ENCODE data around the gene PRR13.
"Not testable (repeated sequence)": the region's sequence is repeated elsewhere in the genome, so short reads cannot be mapped to it uniquely, and the experiment has no call there.

The PRR13 gene

DNA sequence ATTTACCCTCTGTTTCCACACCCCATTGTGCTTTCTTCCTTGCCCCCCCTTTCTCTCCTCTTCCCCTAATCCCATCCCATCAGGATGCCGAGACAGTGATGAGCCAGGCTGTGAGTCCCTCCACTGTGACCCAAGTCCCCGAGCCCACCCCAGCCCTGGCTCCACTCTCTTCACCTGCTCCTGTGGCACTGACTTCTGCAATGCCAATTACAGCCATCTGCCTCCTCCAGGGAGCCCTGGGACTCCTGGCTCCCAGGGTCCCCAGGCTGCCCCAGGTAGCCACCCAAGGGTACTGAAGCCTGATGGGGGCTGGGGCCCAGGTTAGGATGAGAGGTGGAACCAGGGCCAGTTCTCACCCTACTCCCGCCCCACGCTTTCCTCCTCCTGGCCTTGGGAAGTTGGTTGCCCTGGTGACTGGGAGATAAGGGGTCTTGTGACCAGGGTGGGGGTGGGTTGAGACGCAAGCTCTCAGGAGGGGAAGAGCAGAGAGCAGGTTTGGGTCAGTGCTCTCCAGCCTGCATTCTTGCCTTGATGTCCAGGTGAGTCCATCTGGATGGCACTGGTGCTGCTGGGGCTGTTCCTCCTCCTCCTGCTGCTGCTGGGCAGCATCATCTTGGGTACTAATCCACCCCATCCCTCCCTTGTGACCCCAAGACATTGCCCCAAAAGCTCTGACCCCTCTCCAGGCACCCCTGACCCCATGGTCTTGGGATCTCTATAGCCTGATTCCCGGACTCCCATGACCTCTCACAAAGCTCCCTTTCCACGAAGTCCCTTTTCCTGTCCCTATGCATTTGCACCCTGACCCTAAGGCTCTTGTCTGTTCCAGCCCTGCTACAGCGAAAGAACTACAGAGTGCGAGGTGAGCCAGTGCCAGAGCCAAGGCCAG is 16.7 kb upstream of the PRR13 start:
- CTCF ChIA-PET, result interaction anchor here (1.1 to 7.5 kb wide), 4 partner anchors 43 to 103 kb away, joined by 3 to 162 read pairs (median 6); no protein-coding TSS in a partner anchor
- H3K36me3 Mint-ChIP-seq, result no peaks in the 10 kb centered on the region
- DNase-seq, result no peak
- H3K4me3 Mint-ChIP-seq, result no peak overlapping the region
- no peaks in the 10 kb centered on the region for H3K9me3 Mint-ChIP-seq
- H3K27ac Mint-ChIP-seq, result no peak overlapping the region
- H3K27me3 Mint-ChIP-seq, result peaks cover 11% of the 10 kb centered on the region
- H3K4me1 Mint-ChIP-seq, result peaks cover 9% of the 10 kb centered on the region

DNA sequence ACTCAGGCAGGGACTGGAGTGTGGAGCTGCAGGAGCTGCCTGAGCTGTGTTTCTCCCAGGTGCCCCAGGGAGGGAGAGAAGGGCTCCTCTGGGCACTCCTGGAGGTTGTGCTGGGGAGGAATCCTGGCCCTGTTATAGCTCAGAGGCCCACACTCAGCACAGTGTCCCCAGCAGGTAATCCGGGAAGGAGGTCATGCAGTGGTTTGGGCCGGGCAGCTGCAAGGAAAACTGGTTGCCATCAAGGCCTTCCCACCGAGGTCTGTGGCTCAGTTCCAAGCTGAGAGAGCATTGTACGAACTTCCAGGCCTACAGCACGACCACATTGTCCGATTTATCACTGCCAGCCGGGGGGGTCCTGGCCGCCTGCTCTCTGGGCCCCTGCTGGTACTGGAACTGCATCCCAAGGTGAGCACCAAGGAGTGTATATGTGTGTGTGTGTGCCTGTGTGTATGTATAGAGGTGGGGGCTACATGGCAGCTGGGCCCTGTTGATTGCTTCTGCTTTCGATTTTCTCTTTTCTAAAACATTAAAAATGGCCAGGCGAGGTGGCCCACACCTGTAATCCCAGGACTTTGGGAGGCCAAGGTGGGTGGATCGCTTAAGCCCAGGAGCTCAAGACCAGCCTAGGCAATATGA is 15.9 kb upstream of the PRR13 start:
- Mint-ChIP-seq H3K4me1 (peaks cover 8% of the 10 kb centered on the region), H3K27me3 (peaks cover 11% of the 10 kb centered on the region), H3K4me3 (no peak overlapping the region), H3K9me3 (no peaks in the 10 kb centered on the region), H3K36me3 (no peaks in the 10 kb centered on the region), H3K27ac (no peak overlapping the region)
- DNase-seq, result no peak
- CTCF ChIA-PET, result interaction anchor here (1.1 to 7.5 kb wide), 4 partner anchors 53 to 103 kb away, joined by 3 to 162 read pairs (median 4); no protein-coding TSS in a partner anchor

DNA sequence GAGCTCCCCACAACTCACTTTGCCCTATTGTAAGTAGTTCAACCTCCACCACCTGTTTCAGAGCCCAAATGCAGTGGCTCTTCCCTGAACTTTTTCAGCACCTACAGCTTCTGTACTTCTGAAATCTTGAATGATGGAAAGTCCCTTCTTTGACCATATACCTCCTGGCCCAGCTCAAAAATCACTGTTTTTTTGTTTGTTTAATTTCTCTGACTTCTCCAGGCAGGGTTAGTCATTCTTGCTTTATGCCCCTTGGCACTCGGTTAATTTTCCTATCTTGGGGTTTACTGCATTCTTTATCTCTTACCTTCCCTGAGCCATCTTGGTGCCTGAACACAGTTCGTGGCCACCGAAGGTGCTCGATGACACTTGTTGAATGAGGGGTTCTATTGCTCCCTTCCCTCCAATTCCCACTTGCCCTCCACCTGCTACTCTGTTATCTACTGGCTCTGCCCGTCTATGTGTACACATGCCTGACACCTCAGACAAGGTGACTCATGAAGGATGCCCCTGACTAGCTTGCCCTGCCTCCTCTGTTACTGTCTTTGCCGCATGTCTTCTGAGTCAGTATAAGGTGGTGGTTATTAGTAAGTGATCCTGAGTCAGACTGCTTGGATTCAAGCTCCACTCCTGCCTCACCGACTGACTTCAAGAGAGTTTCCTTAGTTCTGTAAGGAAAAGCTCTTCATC is 13.5 kb upstream of the PRR13 start:
- no peak overlapping the region for H3K27ac Mint-ChIP-seq
- H3K36me3 Mint-ChIP-seq, result no peaks in the 10 kb centered on the region
- no peaks in the 10 kb centered on the region for H3K9me3 Mint-ChIP-seq
- H3K27me3 Mint-ChIP-seq, result peaks cover 23% of the 10 kb centered on the region
- H3K4me1 Mint-ChIP-seq, result no peaks in the 10 kb centered on the region
- CTCF ChIA-PET, result interaction anchor here (0.6 to 1.6 kb wide), 6 partner anchors 12 to 106 kb away, joined by 3 to 10 read pairs (median 4); no protein-coding TSS in a partner anchor
- no peak for DNase-seq
- H3K4me3 Mint-ChIP-seq, result no peak overlapping the region

DNA sequence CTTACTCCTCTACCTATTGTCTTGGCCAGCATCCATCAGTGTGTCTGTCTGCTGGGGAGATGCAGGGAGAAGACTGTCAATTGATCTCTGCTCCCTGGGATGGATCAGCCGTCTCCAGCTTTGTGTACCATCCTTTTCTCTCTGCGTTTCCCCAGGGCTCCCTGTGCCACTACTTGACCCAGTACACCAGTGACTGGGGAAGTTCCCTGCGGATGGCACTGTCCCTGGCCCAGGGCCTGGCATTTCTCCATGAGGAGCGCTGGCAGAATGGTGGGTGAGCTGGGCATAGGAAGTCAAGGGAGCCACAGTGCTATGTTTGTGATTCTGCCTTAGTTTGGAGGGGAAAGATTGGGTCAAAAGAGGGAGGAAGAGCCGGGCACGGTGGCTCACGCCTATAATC is 12.8 kb upstream of the PRR13 start:
- H3K4me1 Mint-ChIP-seq, result no peaks in the 10 kb centered on the region
- no peak overlapping the region for H3K27ac Mint-ChIP-seq
- DNase-seq, result no peak
- no peak overlapping the region for H3K4me3 Mint-ChIP-seq
- H3K9me3 Mint-ChIP-seq, result no peaks in the 10 kb centered on the region
- H3K27me3 Mint-ChIP-seq, result peaks cover 25% of the 10 kb centered on the region
- CTCF ChIA-PET, result interaction anchor here (1.6 kb wide), 1 partner anchor 76 kb away, joined by 10 read pairs; no protein-coding TSS in a partner anchor
- H3K36me3 Mint-ChIP-seq, result no peaks in the 10 kb centered on the region

DNA sequence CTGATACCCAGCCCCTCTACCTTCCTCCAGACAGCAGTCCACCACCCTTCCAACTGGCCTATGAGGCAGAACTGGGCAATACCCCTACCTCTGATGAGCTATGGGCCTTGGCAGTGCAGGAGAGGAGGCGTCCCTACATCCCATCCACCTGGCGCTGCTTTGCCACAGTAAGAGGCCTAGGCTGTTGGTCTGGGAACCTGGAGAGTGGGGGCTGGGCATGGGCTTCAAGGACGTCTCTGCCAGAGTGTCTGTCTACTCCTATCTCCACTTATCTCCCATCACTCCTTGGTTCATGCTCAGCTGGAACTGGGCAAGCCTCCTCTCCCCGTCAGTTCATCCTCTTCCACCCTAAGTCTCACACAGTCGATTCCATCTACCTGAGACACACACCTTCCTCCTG is 11.4 kb upstream of the PRR13 start:
- Mint-ChIP-seq H3K27me3 (peaks cover 16% of the 10 kb centered on the region), H3K27ac (no peak overlapping the region), H3K4me1 (no peaks in the 10 kb centered on the region), H3K9me3 (no peaks in the 10 kb centered on the region), H3K36me3 (no peaks in the 10 kb centered on the region), H3K4me3 (no peak overlapping the region)
- CTCF ChIA-PET, result interaction anchor here (1.5 to 1.9 kb wide), 4 partner anchors 9 to 107 kb away, joined by 3 to 7 read pairs (median 4); no protein-coding TSS in a partner anchor
- DNase-seq, result no peak

DNA sequence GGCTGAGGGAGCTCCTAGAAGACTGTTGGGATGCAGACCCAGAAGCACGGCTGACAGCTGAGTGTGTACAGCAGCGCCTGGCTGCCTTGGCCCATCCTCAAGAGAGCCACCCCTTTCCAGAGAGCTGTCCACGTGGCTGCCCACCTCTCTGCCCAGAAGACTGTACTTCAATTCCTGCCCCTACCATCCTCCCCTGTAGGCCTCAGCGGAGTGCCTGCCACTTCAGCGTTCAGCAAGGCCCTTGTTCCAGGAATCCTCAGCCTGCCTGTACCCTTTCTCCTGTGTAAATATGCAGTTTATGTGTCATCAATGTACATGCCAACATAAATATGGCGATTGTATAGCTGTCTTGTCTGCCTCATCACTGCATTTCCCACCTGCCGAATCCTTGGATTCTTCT is 10.3 kb upstream of the PRR13 start:
- H3K4me1 Mint-ChIP-seq, result no peaks in the 10 kb centered on the region
- H3K27me3 Mint-ChIP-seq, result peaks cover 14% of the 10 kb centered on the region
- H3K4me3 Mint-ChIP-seq, result no peak overlapping the region
- CTCF ChIA-PET, result interaction anchor here (1.5 to 1.9 kb wide), 3 partner anchors 10 to 108 kb away, joined by 3 to 7 read pairs (median 3); no protein-coding TSS in a partner anchor
- no peak for DNase-seq
- H3K9me3 Mint-ChIP-seq, result no peaks in the 10 kb centered on the region
- no peaks in the 10 kb centered on the region for H3K36me3 Mint-ChIP-seq
- no peak overlapping the region for H3K27ac Mint-ChIP-seq

DNA sequence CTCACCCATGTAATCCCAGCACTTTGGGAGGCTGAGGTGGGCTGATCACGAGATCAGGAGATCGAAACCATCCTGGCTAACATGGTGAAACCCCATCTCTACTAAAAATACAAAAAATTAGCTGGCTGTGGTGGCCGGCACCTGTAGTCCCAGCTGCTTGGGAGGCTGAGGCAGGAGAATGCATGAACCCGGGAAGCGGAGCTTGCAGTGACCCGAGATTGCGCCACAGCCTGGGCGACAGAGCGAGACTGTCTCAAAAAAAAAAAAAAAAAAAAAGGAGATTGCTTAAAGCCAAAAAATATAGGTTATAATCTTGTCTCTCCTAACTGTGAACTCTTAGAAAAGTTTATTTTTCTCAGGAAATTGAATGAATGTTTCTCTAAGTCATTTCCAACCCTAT is 6.2 kb upstream of the PRR13 start:
- H3K36me3 Mint-ChIP-seq, CTCF ChIA-PET, H3K27ac Mint-ChIP-seq, H3K4me3 Mint-ChIP-seq, H3K9me3 Mint-ChIP-seq, H3K4me1 Mint-ChIP-seq, DNase-seq: not testable (repeated sequence)
- peaks cover 18% of the 10 kb centered on the region for H3K27me3 Mint-ChIP-seq

DNA sequence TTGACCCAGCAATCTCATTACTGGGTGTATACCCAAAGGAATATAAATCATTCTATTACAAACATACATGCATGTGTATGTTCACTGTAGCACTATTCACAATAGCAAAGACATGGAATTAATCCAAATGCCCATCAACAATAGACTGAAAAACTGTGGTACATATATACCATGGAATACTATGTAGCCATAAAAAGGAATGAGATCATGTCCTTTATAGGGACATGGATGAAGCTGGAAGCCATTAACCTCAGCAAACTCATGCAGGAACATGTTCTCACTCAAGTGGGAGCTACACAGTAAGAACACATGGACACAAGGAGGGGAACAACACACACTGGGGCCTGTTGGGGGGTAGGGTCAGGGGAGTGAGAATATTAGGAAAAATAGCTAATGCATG is 2.0 kb upstream of the PRR13 start:
- H3K27me3 Mint-ChIP-seq, H3K27ac Mint-ChIP-seq, DNase-seq, H3K4me3 Mint-ChIP-seq, H3K9me3 Mint-ChIP-seq: not testable (repeated sequence)
- peaks cover 17% of the 10 kb centered on the region for H3K36me3 Mint-ChIP-seq
- peaks cover 25% of the 10 kb centered on the region for H3K4me1 Mint-ChIP-seq
- CTCF ChIA-PET, result interaction anchor here (0.9 to 1.4 kb wide), 3 partner anchors 12 to 92 kb away, joined by 3 to 4 read pairs (median 4); no protein-coding TSS in a partner anchor

DNA sequence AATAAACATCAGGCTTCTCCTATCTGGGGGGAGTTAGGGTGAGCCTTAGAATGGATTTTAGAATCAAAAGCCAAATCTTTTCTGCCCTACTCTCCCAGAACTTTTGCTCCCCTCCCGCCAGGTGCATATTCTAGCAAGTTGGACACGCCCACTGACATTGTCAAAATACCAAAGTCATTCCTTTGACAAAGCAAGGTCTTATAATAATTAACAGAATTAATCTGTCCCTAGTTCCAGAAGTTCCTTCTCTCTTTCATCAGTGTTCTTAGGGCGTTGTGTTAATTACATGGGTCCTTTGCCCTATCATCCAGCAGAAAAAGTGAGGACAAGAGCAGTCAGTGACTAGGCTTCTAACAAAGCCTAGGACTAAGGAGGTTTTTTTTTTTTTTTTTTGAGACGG is 2.4 kb downstream of the PRR13 start:
- Mint-ChIP-seq H3K27me3 (no peaks in the 10 kb centered on the region), H3K4me1 (peaks cover 44% of the 10 kb centered on the region), H3K9me3 (no peaks in the 10 kb centered on the region), H3K36me3 (peaks cover 43% of the 10 kb centered on the region), H3K4me3 (peak overlapping the region; percentile 49), H3K27ac (no peak overlapping the region)
- no peak for DNase-seq
- CTCF ChIA-PET, result no interaction called here

DNA sequence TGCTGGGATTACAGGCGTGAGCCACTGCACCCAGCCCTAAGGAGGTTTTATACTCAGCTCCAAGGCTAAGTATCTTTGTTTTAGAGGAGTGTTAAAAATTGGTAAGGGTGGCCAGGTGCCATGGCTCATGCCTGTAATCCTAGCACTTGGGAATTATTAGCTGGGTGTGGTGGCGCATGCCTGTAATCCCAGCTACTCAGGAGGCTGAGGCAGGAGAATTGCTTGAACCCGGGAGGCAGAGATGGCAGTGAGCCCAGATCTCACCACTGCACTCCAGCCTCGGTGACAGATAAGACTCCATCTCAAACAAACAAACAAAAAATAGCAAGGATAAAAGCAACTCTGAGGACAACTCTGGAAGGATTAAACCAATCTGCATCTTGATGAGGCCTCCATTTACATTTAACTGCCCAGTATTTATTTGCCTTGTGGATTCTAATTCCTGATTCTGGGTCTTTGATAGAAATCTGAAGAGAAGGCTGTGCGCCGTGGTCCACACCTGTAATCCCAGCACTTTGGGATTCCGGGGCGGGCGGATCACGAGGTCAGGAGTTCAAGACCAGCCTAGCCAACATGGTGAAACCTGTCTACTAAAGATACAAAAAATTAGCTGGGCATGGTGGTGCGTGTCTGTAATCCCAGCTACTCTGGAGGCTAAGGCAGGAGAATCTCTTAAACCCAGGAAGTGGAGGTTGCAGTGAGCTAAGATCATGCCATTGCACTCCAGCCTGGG is 3.2 kb downstream of the PRR13 start:
- not testable (repeated sequence) for DNase-seq, H3K27ac Mint-ChIP-seq, H3K9me3 Mint-ChIP-seq, H3K4me3 Mint-ChIP-seq, H3K27me3 Mint-ChIP-seq
- CTCF ChIA-PET, result interaction anchor here (0.6 kb wide), 1 partner anchor 92 kb away, joined by 3 read pairs; no protein-coding TSS in a partner anchor
- peaks cover 43% of the 10 kb centered on the region for H3K36me3 Mint-ChIP-seq
- H3K4me1 Mint-ChIP-seq, result peaks cover 42% of the 10 kb centered on the region

DNA sequence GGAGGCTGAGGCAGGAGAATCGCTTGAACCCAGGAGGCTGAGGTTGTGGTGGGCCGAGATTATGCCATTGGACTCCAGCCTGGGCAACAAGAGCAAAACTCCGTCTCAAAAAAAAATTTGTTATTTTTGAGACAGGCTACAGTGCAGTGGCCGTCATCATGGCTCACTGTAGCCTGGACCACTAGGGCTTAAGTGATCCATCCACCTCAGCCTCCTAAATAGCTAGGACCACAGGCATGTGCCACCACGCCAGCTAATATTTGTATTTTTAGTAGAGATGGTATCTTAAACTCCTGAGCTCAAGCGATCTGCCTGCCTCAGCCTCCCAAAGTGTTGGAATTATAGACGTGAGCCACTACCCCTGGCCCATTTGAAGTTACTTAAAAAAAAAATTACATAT is 9.4 kb downstream of the PRR13 start:
- no peak for DNase-seq
- Mint-ChIP-seq H3K9me3 (no peaks in the 10 kb centered on the region), H3K4me1 (peaks cover 46% of the 10 kb centered on the region), H3K36me3 (peaks cover 49% of the 10 kb centered on the region), H3K27ac (no peak overlapping the region), H3K27me3 (no peaks in the 10 kb centered on the region), H3K4me3 (no peak overlapping the region)
- CTCF ChIA-PET, result no interaction called here

DNA sequence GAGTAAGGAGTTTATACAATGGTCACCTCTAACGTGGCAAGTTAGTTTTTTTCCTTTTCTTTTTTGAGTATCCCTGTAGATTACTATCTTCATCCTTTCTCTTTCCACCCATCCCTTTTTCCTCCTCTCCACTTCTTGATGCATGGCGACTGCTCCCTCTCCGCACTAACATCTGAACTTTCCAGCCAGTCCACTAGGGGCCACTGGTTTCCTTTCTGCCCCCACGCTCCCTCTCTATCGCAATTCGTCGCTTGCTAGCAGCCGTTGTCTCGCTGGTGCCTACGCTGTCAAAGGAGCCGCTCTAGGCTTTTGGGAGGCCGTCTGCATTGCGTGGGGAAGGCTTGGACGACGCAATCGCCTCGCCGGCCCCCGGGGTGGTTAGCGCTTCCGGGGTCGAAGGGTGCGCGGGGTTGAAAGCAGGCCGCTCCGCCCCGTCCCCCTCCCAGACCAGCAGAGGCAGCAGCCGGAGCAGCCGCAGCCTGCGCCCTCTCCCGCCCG is 10.2 kb downstream of the PRR13 start, which contains the start of gene PCBP2:
PCBP2 (plus strand) TSS at position 442 of the 498 bp plus-strand sequence. CDS start 2,699 bp downstream, outside the sequence.
- peak within 1 kb of the TSS; percentile 99 for H3K27ac Mint-ChIP-seq
- peaks cover 41% of the 10 kb centered on the region for H3K4me1 Mint-ChIP-seq
- H3K36me3 Mint-ChIP-seq, result peaks cover 47% of the 10 kb centered on the region
- peak within 1 kb of the TSS; percentile 99 for H3K4me3 Mint-ChIP-seq
- H3K9me3 Mint-ChIP-seq, result no peaks in the 10 kb centered on the region
- DNase-seq, result peak; percentile 99
- H3K27me3 Mint-ChIP-seq, result no peaks in the 10 kb centered on the region
- CTCF ChIA-PET, result no interaction called here

Data from activated naive CD4-positive, alpha-beta T cell treated with anti-CD3 and anti-CD28 coated beads, Interleukin-2, amount 10 ng/mL, durations not matched to agents 7 days and 5 days (primary cell).